ENCODE results near the gene IGF1R.

Gene IGF1R

DNA sequence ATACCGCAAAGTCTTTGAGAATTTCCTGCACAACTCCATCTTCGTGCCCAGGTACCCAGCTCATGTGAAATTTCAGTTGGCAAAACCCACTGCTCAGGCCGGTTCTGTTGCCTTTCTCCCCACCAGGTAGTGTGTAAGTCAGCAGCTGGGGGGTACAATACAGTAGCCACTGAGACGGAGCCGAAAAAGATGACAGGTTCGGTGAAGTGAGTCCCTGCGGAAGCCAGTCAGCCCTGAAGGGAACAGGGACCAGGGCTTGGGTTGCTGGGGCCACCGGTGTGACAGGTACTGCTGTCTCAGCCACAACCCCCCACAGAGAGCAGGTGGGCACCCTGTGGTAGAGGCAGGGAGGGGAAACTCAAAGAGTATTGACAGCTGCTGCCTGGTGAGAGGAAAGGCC, 268.5 kb downstream of the IGF1R start:
- Histone ChIP-seq H2AFZ (ENCODE audit: low read depth) (no peak overlapping the region), H3K4me3 (IDR thresholded peaks at IDR 0.05; ENCODE audit: insufficient read depth, low read depth, low read length) (no peak overlapping the region), H3K4me2 (no peak overlapping the region), H3K79me2 (ENCODE audit: insufficient read depth, low read depth) (no peaks in the 10 kb centered on the region), H3K9ac (no peak overlapping the region), H4K20me1 (ENCODE audit: insufficient read depth) (no peaks in the 10 kb centered on the region), H3K36me3 (ENCODE audit: insufficient read depth) (peaks cover 4% of the 10 kb centered on the region; the same call in 1 of the 2 replicates), H3K4me1 (ENCODE audit: low read depth, poor library complexity, severe bottlenecking) (no peaks in the 10 kb centered on the region), H3K27ac (no peak overlapping the region), H3K27me3 (ENCODE audit: insufficient read depth, low read depth) (no peaks in the 10 kb centered on the region)
- TF ChIP-seq CTCF (conservative IDR thresholded peaks at IDR 0.05; ENCODE audit: low read depth, low read length): no peak

DNA sequence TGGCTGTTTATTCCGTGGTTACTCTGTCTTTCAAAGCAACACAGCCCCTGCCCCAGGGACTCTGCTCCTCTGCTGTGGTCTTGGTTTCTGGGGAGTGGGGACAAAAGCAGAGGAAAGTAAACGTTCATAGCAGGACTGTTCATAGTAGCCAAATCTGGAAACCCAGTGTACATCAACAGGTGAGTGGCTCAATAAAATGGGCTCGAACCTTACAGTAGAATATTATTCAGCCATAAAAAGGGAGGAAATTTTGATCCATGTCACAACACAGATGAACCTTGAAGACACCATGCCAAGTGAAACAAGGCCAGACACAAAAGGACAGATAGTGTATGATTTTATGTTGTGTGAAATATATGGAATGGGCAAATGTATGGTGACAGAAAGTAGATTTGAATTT, 269.1 kb downstream of the IGF1R start:
- Histone ChIP-seq H2AFZ (ENCODE audit: low read depth) (no peak overlapping the region), H3K27me3 (ENCODE audit: insufficient read depth, low read depth) (no peaks in the 10 kb centered on the region), H4K20me1 (ENCODE audit: insufficient read depth) (no peaks in the 10 kb centered on the region), H3K4me3 (IDR thresholded peaks at IDR 0.05; ENCODE audit: insufficient read depth, low read depth, low read length) (no peak overlapping the region), H3K4me1 (ENCODE audit: low read depth, poor library complexity, severe bottlenecking) (no peaks in the 10 kb centered on the region), H3K4me2 (no peak overlapping the region), H3K79me2 (ENCODE audit: insufficient read depth, low read depth) (no peaks in the 10 kb centered on the region), H3K27ac (no peak overlapping the region), H3K9ac (no peak overlapping the region), H3K36me3 (ENCODE audit: insufficient read depth) (peaks cover 4% of the 10 kb centered on the region; the same call in 1 of the 2 replicates)
- TF ChIP-seq CTCF (conservative IDR thresholded peaks at IDR 0.05; ENCODE audit: low read depth, low read length): no peak

GRCh38 chr15:98920091-98920880, 271.9 kb downstream of the IGF1R start:
- Histone ChIP-seq H3K4me2 (no peak overlapping the region), H3K36me3 (ENCODE audit: insufficient read depth) (0 out of 2 replicates have a peak, but pooled peaks cover 7% of the 10 kb centered on the region)

DNA sequence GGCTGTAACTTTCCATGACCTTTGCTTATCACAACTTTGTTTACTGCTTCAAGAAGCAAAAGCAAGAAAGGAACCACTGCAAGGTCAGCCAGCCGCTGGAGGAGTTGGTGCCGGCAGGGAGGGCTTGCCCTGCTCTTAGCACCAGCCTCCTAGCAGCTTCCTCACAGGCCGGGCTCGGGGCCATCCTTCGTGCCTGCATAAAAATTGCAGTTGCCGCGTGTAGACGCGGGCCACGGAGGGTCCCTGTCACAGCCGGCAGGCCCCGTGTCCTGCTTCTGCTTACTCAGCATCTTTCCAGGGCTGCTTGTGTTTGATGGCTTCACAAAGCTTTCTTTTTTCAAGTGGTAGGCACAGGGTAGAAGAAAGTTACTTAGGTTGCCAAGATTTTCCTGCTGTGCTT, 274.8 kb downstream of the IGF1R start:
- H3K4me3 ChIP-seq (IDR thresholded peaks at IDR 0.05; ENCODE audit: insufficient read depth, low read depth, low read length): no peak overlapping the region
- no peaks in the 10 kb centered on the region for H3K79me2 ChIP-seq (ENCODE audit: insufficient read depth, low read depth)
- H3K4me1 ChIP-seq (ENCODE audit: low read depth, poor library complexity, severe bottlenecking): no peaks in the 10 kb centered on the region
- no peak for TF ChIP-seq CTCF (conservative IDR thresholded peaks at IDR 0.05; ENCODE audit: low read depth, low read length)
- H3K36me3 ChIP-seq (ENCODE audit: insufficient read depth): 0 out of 2 replicates have a peak, but pooled peaks cover 3% of the 10 kb centered on the region
- no peak overlapping the region for H3K4me2 ChIP-seq
- H3K27ac ChIP-seq: no peak overlapping the region
- H3K9ac ChIP-seq: no peak overlapping the region
- H3K27me3 ChIP-seq (ENCODE audit: insufficient read depth, low read depth): no peaks in the 10 kb centered on the region
- H4K20me1 ChIP-seq (ENCODE audit: insufficient read depth): no peaks in the 10 kb centered on the region
- no peak overlapping the region for H2AFZ ChIP-seq (ENCODE audit: low read depth)

More at GRCh38 chr15:98920091-98920880, 271.9 kb downstream of the IGF1R start:
- H3K27ac ChIP-seq: no peak overlapping the region
- H2AFZ ChIP-seq (ENCODE audit: low read depth): no peak overlapping the region
- no peak for TF ChIP-seq CTCF (conservative IDR thresholded peaks at IDR 0.05; ENCODE audit: low read depth, low read length)
- H3K9ac ChIP-seq: no peak overlapping the region
- no peaks in the 10 kb centered on the region for H4K20me1 ChIP-seq (ENCODE audit: insufficient read depth)
- no peaks in the 10 kb centered on the region for H3K4me1 ChIP-seq (ENCODE audit: low read depth, poor library complexity, severe bottlenecking)
- no peaks in the 10 kb centered on the region for H3K79me2 ChIP-seq (ENCODE audit: insufficient read depth, low read depth)
- no peak overlapping the region for H3K4me3 ChIP-seq (IDR thresholded peaks at IDR 0.05; ENCODE audit: insufficient read depth, low read depth, low read length)
- no peaks in the 10 kb centered on the region for H3K27me3 ChIP-seq (ENCODE audit: insufficient read depth, low read depth)

All from KMS-11 (cell line).